K562 (cell line): Measurements from ENCODE around the gene LTO1. TPM values are rescaled to one million over a fixed set of nuclear protein-coding genes. Genes with fewer than 3 reads are reported as not detected.

Experiments
- ATAC-seq: fragments of 200-7000 bp; cut with Tn5 transposase; 3 replicates; pipeline ENCODE4 v1.9.1; 2020; ENCODE audit warnings: moderate library complexity
- BruUV-seq: library from RNA; stranded (reverse); fragments of 400-500 nt; replicated peaks from 2 replicates; lab custom pipeline; 2021; lab: Mats Ljungman, UMichigan
- CTCF ChIA-PET: fragments of 300-600 bp; formaldehyde crosslinking; extraction: SDS; loops from one replicate; lab custom pipeline; 2021; ENCODE audit warnings: low intra/inter-chr PET ratio; lab: Yijun Ruan, JAX
- POLR2A ChIA-PET: fragments of 300-600, 350-650 bp; sonication (Branson Sonifier 250); formaldehyde crosslinking; extraction: SDS; loops from one replicate; lab custom pipeline; 2021; ENCODE audit warnings: antibody characterized with exemption, inconsistent platforms; lab: Yijun Ruan, JAX
- DNase-seq, 4 experiments: peaks; one replicate each; pipeline versions ENCODE4 v3.0.0 to v3.0.0-alpha.2; 2011 to 2018; ENCODE audit warnings: low spot score in 3 of 4, mixed read lengths in 3 of 4; ENCODE audit errors: extremely low read depth in 1 of 4
- FAIRE-seq: peaks from 2 replicates; lab custom pipeline; 2011; peaks lifted over from hg19 to GRCh38; lab: Jason Lieb, UNC
- H2AFZ ChIP-seq: 2 replicates; pipeline ENCODE4 v1.6.0; 2011; ENCODE audit warnings: low read depth, low read length, control low read depth, inconsistent platforms
- H3K27ac ChIP-seq: fragments of 200-600 bp; 3 replicates; pipeline ENCODE4 v1.8.0; 2011; ENCODE audit warnings: low read depth, mild to moderate bottlenecking, control low read depth, inconsistent platforms, low read length, moderate library complexity, mixed read lengths; ENCODE audit errors: extremely low read depth
- H3K27me3 ChIP-seq, 2 experiments: fragments of 300-600 bp in 1 of 2; 2 replicates in 1 of 2; 3 replicates in 1 of 2; pipeline versions ENCODE4 v1.6.0 to v1.8.0; 2011; ENCODE audit warnings: inconsistent platforms in 2 of 2, low read length in 2 of 2, mild to moderate bottlenecking in 1 of 2, mixed read lengths in 1 of 2, moderate library complexity in 1 of 2; ENCODE audit not compliant: control insufficient read depth in 2 of 2, insufficient read depth in 2 of 2
- H3K36me3 ChIP-seq: fragments of 300-600 bp; 3 replicates; pipeline ENCODE4 v1.8.0; 2011; ENCODE audit warnings: mild to moderate bottlenecking, low read length, inconsistent platforms; ENCODE audit not compliant: control insufficient read depth, insufficient read depth
- H3K4me1 ChIP-seq, 2 experiments: fragments of 200-600 bp in 1 of 2; replicated peaks in 1 of 2; 2 replicates in 1 of 2; 3 replicates in 1 of 2; pipeline versions ENCODE4 v1.5.1 to v1.8.0; 2011; ENCODE audit warnings: inconsistent platforms in 2 of 2, low read length in 2 of 2, mild to moderate bottlenecking in 1 of 2, mixed read lengths in 1 of 2, moderate library complexity in 1 of 2; ENCODE audit not compliant: control insufficient read depth in 2 of 2, insufficient read depth in 2 of 2
- H3K4me2 ChIP-seq: 2 replicates; pipeline ENCODE4 v1.6.1; 2011; ENCODE audit warnings: low read length, control low read depth, inconsistent platforms, mixed read lengths; ENCODE audit not compliant: insufficient read depth
- H3K4me3 ChIP-seq: fragments of 200-600 bp; sonication (generic), shearing (Covaris generic); 2 replicates; pipeline ENCODE4 v1.5.1; 2016; ENCODE audit warnings: control low read depth, inconsistent platforms
- H3K79me2 ChIP-seq: fragments of 200-600 bp; 3 replicates; pipeline ENCODE4 v1.8.0; 2011; ENCODE audit warnings: low read length, inconsistent platforms; ENCODE audit not compliant: control insufficient read depth, insufficient read depth
- H3K9ac ChIP-seq, 2 experiments: 2 replicates each; pipeline versions ENCODE4 v1.6.0 to v1.6.1; 2011; ENCODE audit warnings: low read depth in 2 of 2, low read length in 2 of 2, control low read depth in 1 of 2, inconsistent platforms in 1 of 2, mild to moderate bottlenecking in 1 of 2, mixed read lengths in 1 of 2; ENCODE audit not compliant: insufficient read depth in 1 of 2
- H3K9me1 ChIP-seq: one replicate; pipeline ENCODE4 v1.6.0; 2011; ENCODE audit warnings: inconsistent platforms, mild to moderate bottlenecking, low read length, moderate library complexity; ENCODE audit not compliant: control insufficient read depth, insufficient read depth
- H3K9me3 ChIP-seq: replicated peaks from 2 replicates; pipeline ENCODE4 v1.5.1; 2011; ENCODE audit warnings: low read depth, low read length, inconsistent platforms; ENCODE audit not compliant: control insufficient read depth, insufficient read depth
- H4K20me1 ChIP-seq: replicated peaks from 2 replicates; pipeline ENCODE4 v1.6.1; 2011; ENCODE audit warnings: low read length, inconsistent platforms, mixed read lengths; ENCODE audit not compliant: control insufficient read depth, insufficient read depth
- DDX20 ChIP-seq: fragments of 450-650 bp; IDR thresholded peaks from 2 replicates; pipeline ENCODE4 v1.6.1; 2016; ENCODE audit warnings: missing genetic modification characterization, low read depth, mild to moderate bottlenecking, missing compliant biosample characterization, moderate library complexity
- ETS2 ChIP-seq: IDR thresholded peaks from 2 replicates; pipeline ENCODE4 v1.6.1; 2016; ENCODE audit warnings: borderline replicate concordance, missing genetic modification characterization, mild to moderate bottlenecking, moderate library complexity, missing compliant biosample characterization; ENCODE audit not compliant: poor library complexity, severe bottlenecking
- JUNB ChIP-seq: fragments of 450-650 bp; formaldehyde crosslinking; conservative IDR thresholded peaks from 2 replicates; pipeline ENCODE4 v1.4.0; 2020; ENCODE audit warnings: mild to moderate bottlenecking
- ZNF184 ChIP-seq: sonication (generic); formaldehyde crosslinking; IDR thresholded peaks from 2 replicates; pipeline ENCODE4 v1.5.0; 2020; ENCODE audit warnings: missing genetic modification reagents
- ZNF239 ChIP-seq: fragments of 250-450 bp; sonication (Bioruptor Pico); IDR thresholded peaks from 2 replicates; pipeline ENCODE4 v1.4.0; 2020; ENCODE audit warnings: mild to moderate bottlenecking
- ZNF75A ChIP-seq: fragments of 450-650 bp; formaldehyde crosslinking; IDR thresholded peaks from 2 replicates; pipeline ENCODE4 v1.4.0; 2020; ENCODE audit warnings: mild to moderate bottlenecking
- WGBS: fragments of 100-300 bp; shearing (Covaris generic); methylation state at CpG from one replicate; pipeline ENCODE4 v1.1.6; 2016; ENCODE audit warnings: low coverage, mixed read lengths; ENCODE audit not compliant: insufficient coverage; ENCODE audit errors: missing lambda C conversion rate; 5-methylcytosine and 5-hydroxymethylcytosine counted together
- in situ Hi-C: fragments of 300-500 bp; cut with MboI; formaldehyde crosslinking; loops from 4 replicates; pipeline ENCODE4 v1.15.0; 2018; ENCODE audit warnings: inconsistent platforms, mixed read lengths
- intact Hi-C: fragments of 100-400 bp; cut with micrococcal nuclease; formaldehyde crosslinking; loops from 2 replicates; pipeline ENCODE4 v1.14.2; 2022
- polyA plus RNA-seq, 8 experiments: library from polyadenylated mRNA; depleted of rRNA in 4 of 8; stranded (reverse) in 5 of 8; unstranded in 3 of 8; fragments of >200 nt; fragmentation: Nextera tagmentation in 2 of 8; fragmentation: Illumina TruSeq in 1 of 8; extraction: Ambion mirVana in 2 of 8; extraction: Trizol in 1 of 8; gene quantifications; 2 replicates each; pipeline versions ENCODE4 v1.2.1 to v1.2.3, GENCODE V29; 2011 to 2014; ENCODE audit warnings: inconsistent platforms in 1 of 8, missing spikeins in 1 of 8
- total RNA-seq, 7 experiments: library from RNA; depleted of rRNA in 6 of 7; stranded (reverse); fragments of >200 nt in 6 of 7; fragmentation: Illumina TruSeq in 2 of 7; extraction: Trizol in 2 of 7; gene quantifications; 2 replicates each; pipeline versions ENCODE4 v1.2.1 to v1.2.3, GENCODE V29; 2011 to 2021; ENCODE audit warnings: low replicate concordance in 1 of 7
- TF ChIP-seq, protein P1 (sequence below): fragments of 200-800 bp; sonication (Bioruptor generic); IDR thresholded peaks from 2 replicates; pipeline ENCODE4 v1.6.1; 2017; ENCODE audit warnings: missing genetic modification characterization, missing compliant biosample characterization
- TF ChIP-seq, protein P2 (sequence below): fragments of 200-400 bp; formaldehyde crosslinking; IDR thresholded peaks from 2 replicates; pipeline ENCODE4 v1.6.1; 2017; ENCODE audit warnings: mild to moderate bottlenecking, low read depth, low read length, moderate library complexity

The LTO1 gene
- total and polyA plus RNA-seq, 9 of the 15 experiments (the other 6 are each of a cell fraction or from before 2014, with no cell fraction given) = 2.6 to 43.4 (median 19.1) TPM

DNA sequence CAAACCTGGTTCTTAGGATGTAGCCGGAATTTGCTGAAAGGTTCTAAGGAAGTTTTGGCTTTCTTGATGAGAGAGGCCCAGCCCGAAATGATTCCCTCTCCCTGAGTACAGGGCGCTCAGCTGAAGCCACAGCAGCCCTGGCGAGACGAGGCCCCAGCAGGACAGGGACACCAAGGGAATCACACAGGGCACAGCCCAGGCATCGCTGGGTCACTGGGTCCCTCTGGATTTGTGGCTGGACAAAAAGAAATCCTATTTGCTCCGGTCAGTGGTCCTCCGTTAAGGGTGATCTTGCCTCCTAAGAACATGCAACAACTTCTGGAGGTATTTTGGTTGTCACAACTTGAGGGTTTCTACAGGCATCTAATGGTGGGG is 22.3 kb upstream of the LTO1 start:
- no peak overlapping the region for H2AFZ ChIP-seq
- no peaks in the 10 kb centered on the region for H3K36me3 ChIP-seq
- no peak overlapping the region for H3K9ac ChIP-seq
- no peaks in the 10 kb centered on the region for H3K79me2 ChIP-seq
- in situ Hi-C loops = no loop called here
- TF ChIP-seq ZNF184 (CRISPR knock-in tag) (no peak), ZNF239 (no peak)
- TF ChIP-seq, all 486 proteins: peak for 0
- no peak overlapping the region for H3K4me2 ChIP-seq
- H3K4me3 ChIP-seq = no peak overlapping the region
- ChIA-PET POLR2A (interaction anchor here (0.9 kb wide), 1 partner anchor 506 kb away, joined by 4 read pairs; no protein-coding TSS in a partner anchor), CTCF (no interaction called here)
- H4K20me1 ChIP-seq = no peaks in the 10 kb centered on the region
- no peaks in the 10 kb centered on the region for H3K9me1 ChIP-seq
- H3K4me1 ChIP-seq = peaks cover 2 to 12% of the 10 kb centered on the region in 2 experiments; a peak in 3 of 5 replicates
- FAIRE-seq (no peak), ATAC-seq (no peak), DNase-seq (no peak)
- intact Hi-C loops = no loop called here
- no peaks in the 10 kb centered on the region for H3K9me3 ChIP-seq
- H3K27me3 ChIP-seq = peaks cover 28 to 48% of the 10 kb centered on the region in 2 experiments
- H3K27ac ChIP-seq = no peak overlapping the region
- no TSS peak for BruUV-seq
- under 1% methylated on average over 8 of the region's 8 CpGs for WGBS

DNA sequence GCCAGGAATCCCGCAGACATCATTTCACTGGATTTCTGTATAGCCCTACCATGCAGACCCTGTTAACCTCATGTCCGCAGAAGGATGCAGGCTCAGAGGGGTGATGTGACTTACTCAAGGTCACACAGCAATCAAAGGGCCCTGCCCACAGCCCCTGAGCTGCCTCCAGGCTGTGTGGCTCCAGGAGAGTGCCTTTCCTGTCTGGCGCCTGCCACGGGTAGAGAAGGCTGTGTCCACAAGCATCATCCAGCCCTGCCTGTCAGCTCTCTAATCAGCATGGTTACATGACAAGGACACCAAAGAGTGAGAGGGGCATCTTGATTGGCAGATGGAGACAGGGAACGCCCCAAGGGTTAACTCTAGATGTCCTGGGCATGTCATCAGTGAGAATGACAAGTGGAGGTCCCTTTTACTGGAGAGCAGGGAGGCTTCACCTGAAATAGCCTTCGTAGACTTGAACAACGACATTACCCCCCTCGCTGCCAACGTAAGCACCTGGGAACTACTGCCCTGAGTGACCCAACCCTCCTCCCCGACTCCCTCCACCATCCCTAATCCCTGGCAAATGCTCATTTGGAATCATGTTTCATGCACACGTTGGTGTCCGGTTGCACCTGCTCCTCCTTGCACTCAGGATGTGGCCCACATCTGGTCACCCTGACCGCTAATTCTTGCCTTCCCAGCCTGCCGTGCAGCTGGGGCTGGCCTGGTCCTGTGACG is 21.8 kb upstream of the LTO1 start:
- in situ Hi-C loops = no loop called here
- POLR2A ChIA-PET = interaction anchor here (0.9 kb wide), 1 partner anchor 507 kb away, joined by 4 read pairs; no protein-coding TSS in a partner anchor

More for the DNA sequence above, 21.8 kb upstream of the LTO1 start:
- ATAC-seq (no peak), DNase-seq (no peak), FAIRE-seq (no peak)
- Histone ChIP-seq H3K9me3 (no peaks in the 10 kb centered on the region), H3K9ac (no peak overlapping the region), H3K4me3 (no peak overlapping the region), H3K79me2 (no peaks in the 10 kb centered on the region), H3K27me3 (peaks cover 28 to 47% of the 10 kb centered on the region in 2 experiments), H4K20me1 (no peaks in the 10 kb centered on the region), H3K9me1 (no peaks in the 10 kb centered on the region), H3K36me3 (no peaks in the 10 kb centered on the region), H3K27ac (no peak overlapping the region), H3K4me2 (no peak overlapping the region), H2AFZ (no peak overlapping the region), H3K4me1 (peaks cover 2 to 7% of the 10 kb centered on the region in 2 experiments; a peak in 3 of 5 replicates)
- intact Hi-C loops = no loop called here
- CTCF ChIA-PET = no interaction called here
- 3% methylated on average over 14 of the region's 15 CpGs for WGBS
- no TSS peak for BruUV-seq
- TF ChIP-seq ETS2 (tag) (no peak), JUNB (CRISPR knock-in tag) (no peak), ZNF75A (no peak), DDX20 (no peak)
- TF ChIP-seq, protein P1, sequence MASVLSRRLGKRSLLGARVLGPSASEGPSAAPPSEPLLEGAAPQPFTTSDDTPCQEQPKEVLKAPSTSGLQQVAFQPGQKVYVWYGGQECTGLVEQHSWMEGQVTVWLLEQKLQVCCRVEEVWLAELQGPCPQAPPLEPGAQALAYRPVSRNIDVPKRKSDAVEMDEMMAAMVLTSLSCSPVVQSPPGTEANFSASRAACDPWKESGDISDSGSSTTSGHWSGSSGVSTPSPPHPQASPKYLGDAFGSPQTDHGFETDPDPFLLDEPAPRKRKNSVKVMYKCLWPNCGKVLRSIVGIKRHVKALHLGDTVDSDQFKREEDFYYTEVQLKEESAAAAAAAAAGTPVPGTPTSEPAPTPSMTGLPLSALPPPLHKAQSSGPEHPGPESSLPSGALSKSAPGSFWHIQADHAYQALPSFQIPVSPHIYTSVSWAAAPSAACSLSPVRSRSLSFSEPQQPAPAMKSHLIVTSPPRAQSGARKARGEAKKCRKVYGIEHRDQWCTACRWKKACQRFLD (CRISPR knock-in tag) = no peak
- TF ChIP-seq, protein P2, sequence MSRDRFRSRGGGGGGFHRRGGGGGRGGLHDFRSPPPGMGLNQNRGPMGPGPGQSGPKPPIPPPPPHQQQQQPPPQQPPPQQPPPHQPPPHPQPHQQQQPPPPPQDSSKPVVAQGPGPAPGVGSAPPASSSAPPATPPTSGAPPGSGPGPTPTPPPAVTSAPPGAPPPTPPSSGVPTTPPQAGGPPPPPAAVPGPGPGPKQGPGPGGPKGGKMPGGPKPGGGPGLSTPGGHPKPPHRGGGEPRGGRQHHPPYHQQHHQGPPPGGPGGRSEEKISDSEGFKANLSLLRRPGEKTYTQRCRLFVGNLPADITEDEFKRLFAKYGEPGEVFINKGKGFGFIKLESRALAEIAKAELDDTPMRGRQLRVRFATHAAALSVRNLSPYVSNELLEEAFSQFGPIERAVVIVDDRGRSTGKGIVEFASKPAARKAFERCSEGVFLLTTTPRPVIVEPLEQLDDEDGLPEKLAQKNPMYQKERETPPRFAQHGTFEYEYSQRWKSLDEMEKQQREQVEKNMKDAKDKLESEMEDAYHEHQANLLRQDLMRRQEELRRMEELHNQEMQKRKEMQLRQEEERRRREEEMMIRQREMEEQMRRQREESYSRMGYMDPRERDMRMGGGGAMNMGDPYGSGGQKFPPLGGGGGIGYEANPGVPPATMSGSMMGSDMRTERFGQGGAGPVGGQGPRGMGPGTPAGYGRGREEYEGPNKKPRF = no peak
